KMS-11 (cell line): ENCODE measurements around the gene CARD10.

Source experiments
- H2AFZ ChIP-seq: fragments of 200-600 bp; sonication (generic); 2 replicates; pipeline ENCODE4 v1.6.1; 2016; ENCODE audit warnings: antibody characterized with exemption, mixed run types, low read depth
- H3K27ac ChIP-seq: fragments of 200-600 bp; sonication (generic); 2 replicates; pipeline ENCODE4 v1.6.1; 2016; ENCODE audit warnings: mild to moderate bottlenecking, mixed run types
- H3K27me3 ChIP-seq: fragments of 200-600 bp; sonication (generic); 2 replicates; pipeline ENCODE4 v1.6.1; 2017; ENCODE audit warnings: mild to moderate bottlenecking, low read depth, mixed run types, moderate library complexity; ENCODE audit not compliant: insufficient read depth
- H3K36me3 ChIP-seq: fragments of 200-600 bp; sonication (generic); 2 replicates; pipeline ENCODE4 v1.6.1; 2017; ENCODE audit warnings: mild to moderate bottlenecking, mixed run types; ENCODE audit not compliant: insufficient read depth
- H3K4me1 ChIP-seq: fragments of 200-600 bp; sonication (generic); 2 replicates; pipeline ENCODE4 v1.6.1; 2016; ENCODE audit warnings: mild to moderate bottlenecking, low read depth, mixed run types; ENCODE audit not compliant: poor library complexity, severe bottlenecking
- H3K4me2 ChIP-seq: fragments of 200-600 bp; sonication (generic); 2 replicates; pipeline ENCODE4 v1.7.0; 2016; ENCODE audit warnings: mild to moderate bottlenecking, mixed run types
- H3K4me3 ChIP-seq: fragments of 200-600 bp; sonication (generic); IDR thresholded peaks from 2 replicates; pipeline ENCODE4 v1.6.1; 2017; ENCODE audit warnings: low read depth, low read length, mixed read lengths; ENCODE audit not compliant: insufficient read depth
- H3K79me2 ChIP-seq: fragments of 200-600 bp; sonication (generic); 2 replicates; pipeline ENCODE4 v1.6.1; 2016; ENCODE audit warnings: low read depth, mixed run types; ENCODE audit not compliant: insufficient read depth
- H3K9ac ChIP-seq: fragments of 200-600 bp; sonication (generic); 2 replicates; pipeline ENCODE4 v1.6.1; 2016; ENCODE audit warnings: mild to moderate bottlenecking, mixed run types
- H4K20me1 ChIP-seq: fragments of 200-600 bp; sonication (generic); 2 replicates; pipeline ENCODE4 v1.6.1; 2016; ENCODE audit warnings: mild to moderate bottlenecking, mixed run types; ENCODE audit not compliant: insufficient read depth
- TF ChIP-seq, protein P1 (sequence below): fragments of 200-600 bp; sonication (generic); conservative IDR thresholded peaks from 2 replicates; pipeline ENCODE4 v1.6.1; 2017; ENCODE audit warnings: low read depth, mild to moderate bottlenecking, antibody characterized with exemption, low read length, moderate library complexity, mixed read lengths

Gene CARD10

DNA sequence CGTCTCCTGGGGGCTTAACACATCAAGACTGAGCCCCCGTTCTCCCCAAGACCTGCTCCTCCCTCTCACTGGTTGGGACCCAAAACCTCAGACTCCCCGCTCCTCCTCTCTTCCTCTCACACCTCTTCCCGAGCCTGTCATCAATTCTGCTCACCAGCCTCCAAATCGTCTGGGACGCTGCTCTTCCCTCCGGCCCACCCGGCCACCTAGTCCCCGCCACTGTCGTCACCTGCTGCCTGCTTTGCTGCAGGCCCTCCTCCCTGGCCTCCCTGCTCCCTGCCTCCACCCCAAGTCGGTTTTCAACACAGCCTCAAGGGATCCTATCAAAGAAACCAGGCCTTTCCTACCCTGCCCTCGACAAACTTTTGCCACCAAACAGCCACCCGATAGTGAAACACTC lies 36.2 kb downstream of the CARD10 start:
- Histone ChIP-seq H3K27me3 (no peaks in the 10 kb centered on the region), H3K4me2 (peak overlapping the region; percentile 84; the same call in 1 of the 2 replicates), H3K79me2 (peaks cover 58% of the 10 kb centered on the region), H3K4me3 (no peak overlapping the region), H3K36me3 (no peaks in the 10 kb centered on the region; the same call in 1 of the 2 replicates), H4K20me1 (no peaks in the 10 kb centered on the region), H2AFZ (no peak overlapping the region), H3K4me1 (peaks cover 17% of the 10 kb centered on the region), H3K9ac (no peak overlapping the region), H3K27ac (no peak overlapping the region)
- TF ChIP-seq, protein P1, sequence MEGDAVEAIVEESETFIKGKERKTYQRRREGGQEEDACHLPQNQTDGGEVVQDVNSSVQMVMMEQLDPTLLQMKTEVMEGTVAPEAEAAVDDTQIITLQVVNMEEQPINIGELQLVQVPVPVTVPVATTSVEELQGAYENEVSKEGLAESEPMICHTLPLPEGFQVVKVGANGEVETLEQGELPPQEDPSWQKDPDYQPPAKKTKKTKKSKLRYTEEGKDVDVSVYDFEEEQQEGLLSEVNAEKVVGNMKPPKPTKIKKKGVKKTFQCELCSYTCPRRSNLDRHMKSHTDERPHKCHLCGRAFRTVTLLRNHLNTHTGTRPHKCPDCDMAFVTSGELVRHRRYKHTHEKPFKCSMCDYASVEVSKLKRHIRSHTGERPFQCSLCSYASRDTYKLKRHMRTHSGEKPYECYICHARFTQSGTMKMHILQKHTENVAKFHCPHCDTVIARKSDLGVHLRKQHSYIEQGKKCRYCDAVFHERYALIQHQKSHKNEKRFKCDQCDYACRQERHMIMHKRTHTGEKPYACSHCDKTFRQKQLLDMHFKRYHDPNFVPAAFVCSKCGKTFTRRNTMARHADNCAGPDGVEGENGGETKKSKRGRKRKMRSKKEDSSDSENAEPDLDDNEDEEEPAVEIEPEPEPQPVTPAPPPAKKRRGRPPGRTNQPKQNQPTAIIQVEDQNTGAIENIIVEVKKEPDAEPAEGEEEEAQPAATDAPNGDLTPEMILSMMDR, result no peak

DNA sequence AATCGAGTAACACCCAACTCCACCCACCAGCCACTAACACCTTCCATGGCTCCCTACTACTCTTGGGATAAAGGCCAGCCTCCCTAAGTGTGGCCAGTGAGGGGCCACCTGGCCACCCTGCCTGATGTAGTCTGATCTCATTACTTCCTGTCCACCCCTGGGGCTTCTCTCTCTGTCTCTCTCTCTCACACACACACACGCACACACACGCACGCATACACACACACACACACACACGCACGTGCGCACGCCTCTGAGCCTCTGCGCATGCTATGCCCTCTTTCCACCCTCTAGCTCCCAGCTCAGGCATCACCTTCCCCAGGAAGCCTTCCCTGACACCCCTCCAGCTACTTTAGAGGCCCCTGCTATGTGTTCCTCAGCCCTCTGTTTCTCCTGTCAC lies 37.0 kb downstream of the CARD10 start:
- H4K20me1 ChIP-seq, result no peaks in the 10 kb centered on the region
- H3K4me3 ChIP-seq, result no peak overlapping the region
- no peak overlapping the region for H3K27ac ChIP-seq
- peaks cover 58% of the 10 kb centered on the region for H3K79me2 ChIP-seq
- TF ChIP-seq, protein P1, result no peak
- no peak overlapping the region for H2AFZ ChIP-seq
- H3K27me3 ChIP-seq, result no peaks in the 10 kb centered on the region
- H3K9ac ChIP-seq, result no peak overlapping the region
- no peak overlapping the region for H3K4me2 ChIP-seq
- no peaks in the 10 kb centered on the region; the same call in 1 of the 2 replicates for H3K36me3 ChIP-seq
- peaks cover 14% of the 10 kb centered on the region for H3K4me1 ChIP-seq

DNA sequence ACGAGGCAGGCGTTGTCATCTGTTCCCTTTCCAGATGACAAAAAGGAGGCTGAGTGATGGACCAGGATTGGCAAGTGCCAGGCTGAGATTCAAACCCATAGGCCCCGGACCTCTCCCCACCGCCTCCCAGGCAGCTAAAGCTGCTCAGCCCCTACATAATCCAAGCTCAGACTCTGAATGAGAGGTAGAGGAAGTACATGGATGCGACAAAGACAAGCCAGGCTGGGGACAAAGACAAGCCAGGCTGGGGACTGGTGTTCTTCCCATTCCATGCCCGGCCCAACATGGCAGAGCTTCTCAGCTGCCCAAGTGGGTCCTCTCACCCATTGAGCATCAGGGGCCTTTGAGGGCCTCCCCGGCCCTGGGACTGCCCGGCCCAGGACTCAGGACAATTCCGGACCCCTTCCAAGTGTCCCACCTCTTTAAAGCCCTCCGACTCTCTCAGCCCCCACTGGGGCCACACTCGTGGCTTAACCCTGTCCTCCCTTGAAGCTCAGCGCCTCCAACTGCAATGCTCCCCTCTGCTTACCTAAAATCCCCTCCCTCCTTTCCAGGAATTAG lies 37.8 kb downstream of the CARD10 start:
- Histone ChIP-seq H3K27ac (no peak overlapping the region), H3K27me3 (no peaks in the 10 kb centered on the region), H2AFZ (no peak overlapping the region), H3K9ac (no peak overlapping the region), H3K4me3 (no peak overlapping the region), H3K4me2 (no peak overlapping the region), H3K79me2 (peaks cover 58% of the 10 kb centered on the region), H4K20me1 (no peaks in the 10 kb centered on the region), H3K4me1 (peaks cover 6% of the 10 kb centered on the region), H3K36me3 (no peaks in the 10 kb centered on the region; the same call in 1 of the 2 replicates)
- TF ChIP-seq, protein P1, result no peak

- no peak overlapping the region for H3K27ac ChIP-seq
- H2AFZ ChIP-seq, result no peak overlapping the region
- no peak overlapping the region for H3K4me2 ChIP-seq
- H3K4me3 ChIP-seq, result no peak overlapping the region
- TF ChIP-seq, protein P1, result no peak
- no peak overlapping the region for H3K9ac ChIP-seq
- H3K4me1 ChIP-seq, result peaks cover 6% of the 10 kb centered on the region
- H3K79me2 ChIP-seq, result peaks cover 53% of the 10 kb centered on the region
- H4K20me1 ChIP-seq, result no peaks in the 10 kb centered on the region
- no peaks in the 10 kb centered on the region for H3K27me3 ChIP-seq
- H3K36me3 ChIP-seq, result no peaks in the 10 kb centered on the region; the same call in 1 of the 2 replicates
Observed at GRCh38 chr22:37480387-37481346, 38.5 kb downstream of the CARD10 start.
